ENCODE data around the gene ANKS1A.

DNA sequence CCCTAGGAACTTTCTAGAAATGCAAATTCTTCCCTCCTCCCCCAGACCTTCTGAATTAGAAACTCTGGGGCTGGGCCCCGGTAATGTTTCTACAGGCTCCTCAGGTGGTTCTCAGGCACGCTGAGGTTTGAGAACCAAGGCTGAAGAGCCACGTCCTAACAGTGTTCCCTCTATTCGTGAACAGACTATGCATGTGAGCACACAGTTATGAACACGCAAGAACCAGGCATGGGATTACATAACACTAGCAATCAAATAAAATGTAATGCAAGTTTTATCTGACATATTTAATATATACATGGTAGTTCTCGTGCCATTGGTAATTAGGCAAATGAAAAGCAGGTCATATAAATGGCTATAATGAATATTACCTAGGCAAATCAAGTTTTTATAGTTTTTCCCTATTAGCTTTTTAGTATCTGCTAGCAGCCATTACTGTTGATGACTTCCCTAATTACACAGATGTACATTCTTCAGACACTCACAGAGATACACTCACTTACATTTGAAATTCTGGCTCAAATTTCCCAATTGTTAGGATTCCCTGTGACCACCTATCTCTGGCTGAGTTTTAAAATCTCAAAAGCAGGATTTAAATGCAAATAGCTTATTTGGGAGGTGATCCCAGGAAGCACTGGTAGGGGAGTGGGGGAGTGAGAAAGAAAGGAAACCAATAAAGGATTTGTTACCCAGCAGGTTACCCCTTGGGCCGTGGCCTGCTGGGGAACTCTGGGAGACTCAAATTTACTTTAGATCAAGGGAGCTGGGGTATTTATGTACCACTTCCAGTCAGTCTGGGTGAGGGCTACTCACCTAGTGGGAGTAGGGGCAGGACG, 148.0 kb downstream of the ANKS1A start:
- TF ChIP-seq TEAD4 (CRISPR knock-in tag; IDR thresholded peaks at IDR 0.05) = no peak
- TF ChIP-seq, protein P1, sequence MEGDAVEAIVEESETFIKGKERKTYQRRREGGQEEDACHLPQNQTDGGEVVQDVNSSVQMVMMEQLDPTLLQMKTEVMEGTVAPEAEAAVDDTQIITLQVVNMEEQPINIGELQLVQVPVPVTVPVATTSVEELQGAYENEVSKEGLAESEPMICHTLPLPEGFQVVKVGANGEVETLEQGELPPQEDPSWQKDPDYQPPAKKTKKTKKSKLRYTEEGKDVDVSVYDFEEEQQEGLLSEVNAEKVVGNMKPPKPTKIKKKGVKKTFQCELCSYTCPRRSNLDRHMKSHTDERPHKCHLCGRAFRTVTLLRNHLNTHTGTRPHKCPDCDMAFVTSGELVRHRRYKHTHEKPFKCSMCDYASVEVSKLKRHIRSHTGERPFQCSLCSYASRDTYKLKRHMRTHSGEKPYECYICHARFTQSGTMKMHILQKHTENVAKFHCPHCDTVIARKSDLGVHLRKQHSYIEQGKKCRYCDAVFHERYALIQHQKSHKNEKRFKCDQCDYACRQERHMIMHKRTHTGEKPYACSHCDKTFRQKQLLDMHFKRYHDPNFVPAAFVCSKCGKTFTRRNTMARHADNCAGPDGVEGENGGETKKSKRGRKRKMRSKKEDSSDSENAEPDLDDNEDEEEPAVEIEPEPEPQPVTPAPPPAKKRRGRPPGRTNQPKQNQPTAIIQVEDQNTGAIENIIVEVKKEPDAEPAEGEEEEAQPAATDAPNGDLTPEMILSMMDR (IDR thresholded peaks at IDR 0.05) = no peak
- TF ChIP-seq JUN (CRISPR knock-in tag; IDR thresholded peaks at IDR 0.05) = no peak
- TF ChIP-seq KAT7 (CRISPR knock-in tag; IDR thresholded peaks at IDR 0.05; ENCODE audit: borderline replicate concordance) = no peak
- TF ChIP-seq, protein P2, sequence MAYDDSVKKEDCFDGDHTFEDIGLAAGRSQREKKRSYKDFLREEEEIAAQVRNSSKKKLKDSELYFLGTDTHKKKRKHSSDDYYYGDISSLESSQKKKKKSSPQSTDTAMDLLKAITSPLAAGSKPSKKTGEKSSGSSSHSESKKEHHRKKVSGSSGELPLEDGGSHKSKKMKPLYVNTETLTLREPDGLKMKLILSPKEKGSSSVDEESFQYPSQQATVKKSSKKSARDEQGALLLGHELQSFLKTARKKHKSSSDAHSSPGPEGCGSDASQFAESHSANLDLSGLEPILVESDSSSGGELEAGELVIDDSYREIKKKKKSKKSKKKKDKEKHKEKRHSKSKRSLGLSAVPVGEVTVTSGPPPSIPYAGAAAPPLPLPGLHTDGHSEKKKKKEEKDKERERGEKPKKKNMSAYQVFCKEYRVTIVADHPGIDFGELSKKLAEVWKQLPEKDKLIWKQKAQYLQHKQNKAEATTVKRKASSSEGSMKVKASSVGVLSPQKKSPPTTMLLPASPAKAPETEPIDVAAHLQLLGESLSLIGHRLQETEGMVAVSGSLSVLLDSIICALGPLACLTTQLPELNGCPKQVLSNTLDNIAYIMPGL (CRISPR knock-in tag; IDR thresholded peaks at IDR 0.05) = no peak

Data from WTC11 (cell line).